Tibial nerve (tissue), 4 donors: ENCODE results near the gene DMRTA2.

ENCODE experiments used
- EP300 ChIP-seq, 2 donors: sonication (generic); formaldehyde crosslinking; IDR thresholded peaks; one replicate each; pipeline ENCODE4 v1.6.1; 2017; ENCODE audit warnings: antibody characterized with exemption in 2 of 2, mild to moderate bottlenecking in 1 of 2
- POLR2A ChIP-seq, 2 donors: fragments of 450-650 bp; IDR thresholded peaks; one replicate each; pipeline ENCODE4 v1.6.1; 2017; ENCODE audit warnings: antibody characterized with exemption in 2 of 2, mild to moderate bottlenecking in 2 of 2, moderate library complexity in 2 of 2
- TF ChIP-seq, protein P1 (sequence below), 5 experiments: fragments of 200-600 bp in 3 of 5; fragments of 450-650 bp in 2 of 5; sonication (generic) in 3 of 5; IDR thresholded peaks; one replicate each; pipeline ENCODE4 v1.5.1; 2016 to 2019; ENCODE audit warnings: antibody characterized with exemption in 5 of 5, mild to moderate bottlenecking in 3 of 5, moderate library complexity in 2 of 5

GRCh38 chr1:50452700-50453099 lies 29.5 kb upstream of the DMRTA2 start:
- TF ChIP-seq, protein P1, sequence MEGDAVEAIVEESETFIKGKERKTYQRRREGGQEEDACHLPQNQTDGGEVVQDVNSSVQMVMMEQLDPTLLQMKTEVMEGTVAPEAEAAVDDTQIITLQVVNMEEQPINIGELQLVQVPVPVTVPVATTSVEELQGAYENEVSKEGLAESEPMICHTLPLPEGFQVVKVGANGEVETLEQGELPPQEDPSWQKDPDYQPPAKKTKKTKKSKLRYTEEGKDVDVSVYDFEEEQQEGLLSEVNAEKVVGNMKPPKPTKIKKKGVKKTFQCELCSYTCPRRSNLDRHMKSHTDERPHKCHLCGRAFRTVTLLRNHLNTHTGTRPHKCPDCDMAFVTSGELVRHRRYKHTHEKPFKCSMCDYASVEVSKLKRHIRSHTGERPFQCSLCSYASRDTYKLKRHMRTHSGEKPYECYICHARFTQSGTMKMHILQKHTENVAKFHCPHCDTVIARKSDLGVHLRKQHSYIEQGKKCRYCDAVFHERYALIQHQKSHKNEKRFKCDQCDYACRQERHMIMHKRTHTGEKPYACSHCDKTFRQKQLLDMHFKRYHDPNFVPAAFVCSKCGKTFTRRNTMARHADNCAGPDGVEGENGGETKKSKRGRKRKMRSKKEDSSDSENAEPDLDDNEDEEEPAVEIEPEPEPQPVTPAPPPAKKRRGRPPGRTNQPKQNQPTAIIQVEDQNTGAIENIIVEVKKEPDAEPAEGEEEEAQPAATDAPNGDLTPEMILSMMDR (IDR thresholded peaks at IDR 0.05): no peak
- TF ChIP-seq POLR2A (IDR thresholded peaks at IDR 0.05) (no peak), EP300 (IDR thresholded peaks at IDR 0.05) (no peak)
